Breast epithelium (tissue), 4 donors: ENCODE measurements around the gene STIP1. TPM values are rescaled to one million over a fixed set of nuclear protein-coding genes. Genes with fewer than 3 reads are reported as not detected.

Source experiments
- DNase-seq, 2 donors: peaks; one replicate each; pipeline ENCODE4 v3.0.0-alpha.2; 2019; ENCODE audit warnings: low spot score in 2 of 2
- H3K27ac ChIP-seq, 2 donors: fragments of 200-600 bp; sonication (generic) in 1 of 2; one replicate each; pipeline ENCODE4 v1.5.1; 2016 to 2019; ENCODE audit warnings: mild to moderate bottlenecking in 1 of 2
- H3K27me3 ChIP-seq, 2 donors: fragments of 200-600 bp; sonication (generic) in 1 of 2; one replicate each; pipeline versions ENCODE4 v1.5.1 to v1.6.0; 2017 to 2019; ENCODE audit warnings: control low read depth in 1 of 2, mild to moderate bottlenecking in 1 of 2
- H3K36me3 ChIP-seq: fragments of 200-600 bp; one replicate; pipeline ENCODE4 v1.5.1; 2019
- H3K4me1 ChIP-seq, 2 donors: fragments of 200-600 bp; sonication (generic); one replicate each; pipeline ENCODE4 v1.5.1; 2016 to 2019; ENCODE audit warnings: control low read depth in 1 of 2
- H3K4me3 ChIP-seq, 3 donors: fragments of 200-600 bp; sonication (generic); 1 replicate in 2 of 3; 2 replicates in 1 of 3; pipeline ENCODE4 v1.5.1; 2016 to 2019; ENCODE audit warnings: mild to moderate bottlenecking in 3 of 3, moderate library complexity in 2 of 3
- H3K9me3 ChIP-seq, 2 donors: fragments of 200-600 bp; sonication (generic) in 1 of 2; one replicate each; pipeline ENCODE4 v1.5.1; 2016 to 2019; ENCODE audit warnings: control low read depth in 1 of 2
- CTCF ChIP-seq, 3 donors: fragments of 450-650 bp; IDR thresholded peaks; one replicate each; pipeline ENCODE4 v1.5.1; 2016 to 2017; ENCODE audit warnings: antibody characterized with exemption in 3 of 3, mild to moderate bottlenecking in 3 of 3, moderate library complexity in 3 of 3
- POLR2A ChIP-seq: fragments of 450-650 bp; IDR thresholded peaks from one replicate; pipeline ENCODE4 v1.6.1; 2016; ENCODE audit warnings: antibody characterized with exemption, mild to moderate bottlenecking, moderate library complexity
- POLR2AphosphoS5 ChIP-seq, 3 donors: sonication (generic); formaldehyde crosslinking; IDR thresholded peaks; one replicate each; pipeline ENCODE4 v1.6.1; 2017; ENCODE audit warnings: antibody characterized with exemption in 3 of 3
- intact Hi-C: fragments of 100-400 bp; cut with DNase I; formaldehyde crosslinking; loops from one replicate; pipeline ENCODE4 v1.15.1; 2023; ENCODE audit warnings: low total_unique reads
- total RNA-seq, 3 donors: library from RNA; depleted of rRNA; stranded (reverse); fragments of >200 nt; gene quantifications; one replicate each; pipeline ENCODE4 v1.1.0, GENCODE V29; 2016

The STIP1 gene
- total RNA-seq, 3 donors from 2014 or later = 88.5 to 114 (median 106) TPM

DNA sequence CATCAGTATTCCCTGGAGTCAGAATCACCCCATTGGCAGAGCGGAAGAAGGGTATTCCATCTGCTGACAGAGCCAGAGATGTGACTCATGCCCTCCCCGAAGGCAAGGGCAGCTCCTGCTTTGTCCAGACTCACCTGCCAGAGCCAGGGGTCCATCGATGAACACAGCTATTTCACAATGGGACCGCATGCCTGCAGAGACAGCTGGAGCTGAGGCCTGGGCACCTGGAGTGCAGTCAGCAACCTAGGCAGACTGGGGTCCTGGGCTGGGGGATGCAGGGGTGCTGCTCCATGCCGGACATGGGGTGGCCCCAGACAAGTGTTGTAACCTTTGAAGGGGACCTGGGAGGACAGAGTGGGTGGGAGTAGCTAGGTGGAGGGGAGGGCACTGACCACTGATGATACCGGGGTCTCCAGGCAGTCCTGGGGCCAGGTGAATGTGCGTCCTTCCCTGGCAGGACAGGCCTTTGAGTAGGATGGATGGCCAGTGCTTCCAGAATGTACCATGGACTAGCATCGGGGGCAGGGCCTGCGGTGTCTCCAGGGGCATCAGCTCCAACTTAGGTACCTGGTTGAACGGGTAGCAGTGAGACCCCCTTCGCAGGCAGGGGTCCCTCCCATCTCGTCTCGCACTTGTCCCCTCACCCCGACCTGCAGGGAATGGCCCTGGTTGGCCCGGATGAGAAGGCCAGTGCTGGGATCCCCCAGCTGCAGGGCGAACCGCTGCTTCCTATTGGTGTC is 38.4 kb downstream of the STIP1 start:
- TF ChIP-seq POLR2AphosphoS5 (IDR thresholded peaks at IDR 0.05) (no peak), POLR2A (no peak), CTCF (IDR thresholded peaks at IDR 0.05) (no peak)
- Histone ChIP-seq H3K36me3 (no peaks in the 10 kb centered on the region), H3K9me3 (no peaks in the 10 kb centered on the region), H3K4me1 (peaks cover 0 to 4% of the 10 kb centered on the region in 2 donors), H3K27me3 (no peaks in the 10 kb centered on the region), H3K27ac (no peak overlapping the region), H3K4me3 (no peak overlapping the region)
- intact Hi-C loops = no loop called here
- no peak for DNase-seq

DNA sequence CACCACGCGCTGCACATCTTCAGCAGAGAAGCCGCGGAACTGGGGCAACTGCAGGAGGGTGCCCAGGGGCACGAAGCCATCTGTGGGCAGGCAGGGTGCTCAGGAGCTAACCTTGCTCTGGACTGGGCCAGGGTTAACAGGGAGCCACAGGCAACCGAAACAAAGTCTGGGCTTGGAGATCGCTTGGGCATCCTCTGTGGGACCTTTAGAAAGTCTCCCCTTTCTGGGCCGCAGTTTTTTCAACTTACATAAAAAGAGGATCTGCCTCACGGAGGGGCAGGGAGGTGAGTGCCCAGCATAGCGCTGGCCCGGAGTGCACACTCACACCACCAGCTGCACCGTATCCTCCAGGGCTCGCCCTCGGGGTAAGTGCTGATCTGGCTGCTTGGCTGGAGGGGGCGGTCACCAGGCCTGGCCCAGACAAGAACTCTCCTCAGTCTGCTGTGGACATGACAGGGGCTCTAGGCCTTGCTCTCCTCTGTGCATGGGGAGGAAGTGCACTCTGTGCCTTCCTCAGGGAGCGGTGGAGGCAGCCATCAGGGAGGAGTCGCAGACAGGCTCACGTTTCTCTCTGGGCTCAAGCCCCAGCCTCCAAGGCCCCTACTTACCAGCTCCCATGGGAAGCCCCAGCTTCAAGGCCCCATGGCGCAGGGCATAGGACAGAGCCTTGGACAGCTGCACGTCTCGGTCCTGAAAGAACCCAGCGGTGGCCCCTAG is 39.1 kb downstream of the STIP1 start:
- H3K9me3 ChIP-seq = no peaks in the 10 kb centered on the region
- peak overlapping the region; percentile 53 to 89 (median 87) for H3K4me3 ChIP-seq
- no peak for DNase-seq
- no peaks in the 10 kb centered on the region for H3K27me3 ChIP-seq
- no peaks in the 10 kb centered on the region for H3K36me3 ChIP-seq
- intact Hi-C loops = no loop called here
- peak overlapping the region; percentile 91 to 95 for H3K27ac ChIP-seq
- peaks cover 0 to 4% of the 10 kb centered on the region in 2 donors for H3K4me1 ChIP-seq
- TF ChIP-seq POLR2A (no peak), CTCF (IDR thresholded peaks at IDR 0.05) (no peak), POLR2AphosphoS5 (IDR thresholded peaks at IDR 0.05) (no peak)

GRCh38 chr11:64225608-64226506 is 39.9 kb downstream of the STIP1 start, which contains the start of the genes NUDT22 and TRPT1:
Gene NUDT22, plus strand, starts transcription at chr11:64226274. Its CDS starts 379 bp downstream, at chr11:64226653.
Gene TRPT1, minus strand, starts transcription at chr11:64226186. Its CDS starts 326 bp downstream, at chr11:64225860.
- TF ChIP-seq POLR2A (peak; percentile 88), CTCF (IDR thresholded peaks at IDR 0.05) (peak in 1 of 3 donors; percentile 9), POLR2AphosphoS5 (IDR thresholded peaks at IDR 0.05) (peak; percentile 59 to 84 (median 67))
- Histone ChIP-seq H3K27ac (peak within 1 kb of the TSS; percentile 91 to 95), H3K4me3 (peak within 1 kb of the TSS; percentile 53 to 89 (median 87)), H3K9me3 (no peaks in the 10 kb centered on the region), H3K27me3 (no peaks in the 10 kb centered on the region), H3K4me1 (peaks cover 0 to 4% of the 10 kb centered on the region in 2 donors), H3K36me3 (no peaks in the 10 kb centered on the region)
- intact Hi-C loops = no loop called here
- peak; percentile 83 to 92 for DNase-seq

GRCh38 chr11:64226507-64227051 is 40.6 kb downstream of the STIP1 start:
- Histone ChIP-seq H3K27me3 (no peaks in the 10 kb centered on the region), H3K27ac (peak overlapping the region; percentile 91 to 95), H3K4me1 (peaks cover 0 to 4% of the 10 kb centered on the region in 2 donors), H3K36me3 (no peaks in the 10 kb centered on the region), H3K9me3 (no peaks in the 10 kb centered on the region), H3K4me3 (peak overlapping the region; percentile 53 to 89 (median 87))
- no peak for DNase-seq
- intact Hi-C loops = no loop called here
- no peak for TF ChIP-seq POLR2AphosphoS5 (IDR thresholded peaks at IDR 0.05)
- TF ChIP-seq CTCF (IDR thresholded peaks at IDR 0.05) = no peak
- no peak for TF ChIP-seq POLR2A
